Esophagus muscularis mucosa (tissue), 4 donors: ENCODE results near the gene NUP214. TPM values are rescaled to one million over a fixed set of nuclear protein-coding genes. Genes with fewer than 3 reads are reported as not detected.

Source experiments
- DNase-seq: peaks from one replicate; pipeline ENCODE4 v3.0.0-alpha.2; 2017; ENCODE audit errors: extremely low spot score
- H3K27ac ChIP-seq, 4 donors: fragments of 200-600 bp; sonication (generic); replicated peaks in 1 of 4; 1 replicate in 3 of 4; 2 replicates in 1 of 4; pipeline ENCODE4 v1.5.1; 2016 to 2019; ENCODE audit warnings: mild to moderate bottlenecking in 1 of 4
- H3K27me3 ChIP-seq, 4 donors: fragments of 200-600 bp; sonication (generic); one replicate each; pipeline versions ENCODE4 v1.5.1 to v1.6.0; 2016 to 2019
- H3K36me3 ChIP-seq, 4 donors: fragments of 200-600 bp; sonication (generic); one replicate each; pipeline ENCODE4 v1.5.1; 2016 to 2019
- H3K4me1 ChIP-seq, 4 donors: fragments of 200-600 bp; sonication (generic); one replicate each; pipeline ENCODE4 v1.5.1; 2016 to 2019
- H3K4me3 ChIP-seq, 4 donors: fragments of 200-600 bp; sonication (generic); 1 replicate in 2 of 4; 2 replicates in 2 of 4; pipeline ENCODE4 v1.5.1; 2016 to 2019; ENCODE audit warnings: mild to moderate bottlenecking in 4 of 4, moderate library complexity in 1 of 4
- H3K9me3 ChIP-seq, 4 donors: fragments of 200-600 bp; sonication (generic); 1 replicate in 3 of 4; 2 replicates in 1 of 4; pipeline ENCODE4 v1.5.1; 2016 to 2019
- EP300 ChIP-seq: sonication (generic); formaldehyde crosslinking; IDR thresholded peaks from one replicate; pipeline ENCODE4 v1.6.1; 2017; ENCODE audit warnings: antibody characterized with exemption
- POLR2A ChIP-seq: fragments of 450-650 bp; IDR thresholded peaks from one replicate; pipeline ENCODE4 v1.6.1; 2017; ENCODE audit warnings: antibody characterized with exemption, moderate library complexity, mild to moderate bottlenecking, low read depth
- POLR2AphosphoS5 ChIP-seq, 2 donors: sonication (generic); formaldehyde crosslinking; IDR thresholded peaks; one replicate each; pipeline ENCODE4 v1.6.1; 2017; ENCODE audit warnings: antibody characterized with exemption in 2 of 2
- WGBS: methylation state at CpG from one replicate; pipeline ENCODE4 v1.1.5; 2018; 5-methylcytosine and 5-hydroxymethylcytosine counted together
- intact Hi-C: fragments of 100-400 bp; cut with DNase I; formaldehyde crosslinking; loops from one replicate; pipeline ENCODE4 v1.15.1; 2023
- total RNA-seq, 4 donors: library from RNA; depleted of rRNA; stranded (reverse); fragments of >200 nt; gene quantifications; one replicate each; pipeline versions ENCODE4 v1.1.0 to v1.2.1, GENCODE V29; 2016
- TF ChIP-seq, protein P1 (sequence below), 3 experiments: fragments of 200-600 bp in 2 of 3; fragments of 450-650 bp in 1 of 3; sonication (generic) in 2 of 3; IDR thresholded peaks; one replicate each; pipeline ENCODE4 v1.5.1; 2017 to 2019; ENCODE audit warnings: antibody characterized with exemption in 3 of 3, mild to moderate bottlenecking in 2 of 3, moderate library complexity in 1 of 3

The NUP214 gene
- total RNA-seq, 4 donors from 2014 or later = 26.4 to 36.2 (median 28.7) TPM

- Histone ChIP-seq H3K9me3 (no peaks in the 10 kb centered on the region), H3K4me3 (no peak overlapping the region), H3K4me1 (peaks cover 0 to 2% (median 0%) of the 10 kb centered on the region in 4 donors), H3K36me3 (no peaks in the 10 kb centered on the region), H3K27me3 (peaks cover 0 to 31% (median 0%) of the 10 kb centered on the region in 4 donors), H3K27ac (no peak overlapping the region)
- WGBS = 99% methylated on average over 17 of the region's 19 CpGs
- TF ChIP-seq POLR2AphosphoS5 (IDR thresholded peaks at IDR 0.05) = no peak
- TF ChIP-seq EP300 = no peak
- TF ChIP-seq, protein P1, sequence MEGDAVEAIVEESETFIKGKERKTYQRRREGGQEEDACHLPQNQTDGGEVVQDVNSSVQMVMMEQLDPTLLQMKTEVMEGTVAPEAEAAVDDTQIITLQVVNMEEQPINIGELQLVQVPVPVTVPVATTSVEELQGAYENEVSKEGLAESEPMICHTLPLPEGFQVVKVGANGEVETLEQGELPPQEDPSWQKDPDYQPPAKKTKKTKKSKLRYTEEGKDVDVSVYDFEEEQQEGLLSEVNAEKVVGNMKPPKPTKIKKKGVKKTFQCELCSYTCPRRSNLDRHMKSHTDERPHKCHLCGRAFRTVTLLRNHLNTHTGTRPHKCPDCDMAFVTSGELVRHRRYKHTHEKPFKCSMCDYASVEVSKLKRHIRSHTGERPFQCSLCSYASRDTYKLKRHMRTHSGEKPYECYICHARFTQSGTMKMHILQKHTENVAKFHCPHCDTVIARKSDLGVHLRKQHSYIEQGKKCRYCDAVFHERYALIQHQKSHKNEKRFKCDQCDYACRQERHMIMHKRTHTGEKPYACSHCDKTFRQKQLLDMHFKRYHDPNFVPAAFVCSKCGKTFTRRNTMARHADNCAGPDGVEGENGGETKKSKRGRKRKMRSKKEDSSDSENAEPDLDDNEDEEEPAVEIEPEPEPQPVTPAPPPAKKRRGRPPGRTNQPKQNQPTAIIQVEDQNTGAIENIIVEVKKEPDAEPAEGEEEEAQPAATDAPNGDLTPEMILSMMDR (IDR thresholded peaks at IDR 0.05) = no peak
- no peak for TF ChIP-seq POLR2A
- no peak for DNase-seq
- intact Hi-C loops = no loop called here
These were observed 38.0 kb upstream of the NUP214 start for GRCh38 chr9:131087354-131087893.

- TF ChIP-seq EP300 = no peak
- TF ChIP-seq, protein P1 (IDR thresholded peaks at IDR 0.05) = no peak
- 98% methylated on average over 6 of the region's 13 CpGs for WGBS
These were observed 35.2 kb upstream of the NUP214 start for GRCh38 chr9:131090025-131090787.

DNA sequence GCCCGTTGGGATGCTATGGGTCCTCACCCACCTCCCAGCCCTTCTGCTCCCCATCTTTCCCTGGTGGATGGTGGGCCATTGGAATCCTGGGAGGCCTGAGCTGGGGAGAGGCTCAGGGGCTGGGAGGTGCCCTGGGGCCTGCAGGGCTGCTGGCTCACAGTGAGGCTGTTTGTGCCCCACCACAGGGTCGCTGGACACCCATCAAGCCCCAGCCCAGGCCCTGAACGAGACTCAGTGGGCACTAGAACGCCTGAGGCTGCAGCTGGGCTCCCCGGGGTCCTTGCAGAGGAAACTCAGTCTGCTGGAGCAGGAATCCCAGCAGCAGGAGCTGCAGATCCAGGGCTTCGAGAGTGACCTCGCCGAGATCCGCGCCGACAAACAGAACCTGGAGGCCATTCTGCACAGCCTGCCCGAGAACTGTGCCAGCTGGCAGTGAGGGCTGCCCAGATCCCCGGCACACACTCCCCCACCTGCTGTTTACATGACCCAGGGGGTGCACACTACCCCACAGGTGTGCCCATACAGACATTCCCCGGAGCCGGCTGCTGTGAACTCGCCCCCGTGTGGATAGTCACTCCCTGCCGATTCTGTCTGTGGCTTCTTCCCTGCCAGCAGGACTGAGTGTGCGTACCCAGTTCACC lies 33.9 kb upstream of the NUP214 start:
- 75% methylated on average over 7 of the region's 19 CpGs for WGBS
- no peak overlapping the region for H3K4me3 ChIP-seq
- intact Hi-C loops = no loop called here
- H3K4me1 ChIP-seq = peaks cover 6 to 18% (median 11%) of the 10 kb centered on the region in 4 donors
- H3K27me3 ChIP-seq = peaks cover 0 to 60% (median 14%) of the 10 kb centered on the region in 4 donors
- no peaks in the 10 kb centered on the region for H3K9me3 ChIP-seq
- no peak for DNase-seq
- H3K27ac ChIP-seq = no peak overlapping the region
- H3K36me3 ChIP-seq = no peaks in the 10 kb centered on the region
- TF ChIP-seq POLR2AphosphoS5 (IDR thresholded peaks at IDR 0.05) (no peak), EP300 (no peak), POLR2A (no peak)
- TF ChIP-seq, protein P1 (IDR thresholded peaks at IDR 0.05) = no peak

More at GRCh38 chr9:131090025-131090787, 35.2 kb upstream of the NUP214 start:
- Histone ChIP-seq H3K27me3 (peaks cover 0 to 59% (median 6%) of the 10 kb centered on the region in 4 donors), H3K4me3 (no peak overlapping the region), H3K9me3 (no peaks in the 10 kb centered on the region), H3K4me1 (peaks cover 0 to 5% (median 0%) of the 10 kb centered on the region in 4 donors), H3K36me3 (no peaks in the 10 kb centered on the region), H3K27ac (no peak overlapping the region)
- intact Hi-C loops = no loop called here
- DNase-seq = no peak

GRCh38 chr9:131092030-131092429 lies 33.4 kb upstream of the NUP214 start:
- intact Hi-C loops = no loop called here
- Histone ChIP-seq H3K4me3 (no peak overlapping the region), H3K36me3 (no peaks in the 10 kb centered on the region), H3K9me3 (no peaks in the 10 kb centered on the region), H3K27ac (no peak overlapping the region), H3K27me3 (peaks cover 0 to 60% (median 16%) of the 10 kb centered on the region in 4 donors), H3K4me1 (peaks cover 9 to 24% (median 17%) of the 10 kb centered on the region in 4 donors)
- WGBS = 86% methylated on average over 6 of the region's 6 CpGs
- no peak for DNase-seq
- TF ChIP-seq EP300 = no peak
- no peak for TF ChIP-seq POLR2AphosphoS5 (IDR thresholded peaks at IDR 0.05)
- TF ChIP-seq, protein P1 (IDR thresholded peaks at IDR 0.05) = no peak
- TF ChIP-seq POLR2A = no peak
